ENCODE data around the gene SPTLC2.

The SPTLC2 gene

DNA sequence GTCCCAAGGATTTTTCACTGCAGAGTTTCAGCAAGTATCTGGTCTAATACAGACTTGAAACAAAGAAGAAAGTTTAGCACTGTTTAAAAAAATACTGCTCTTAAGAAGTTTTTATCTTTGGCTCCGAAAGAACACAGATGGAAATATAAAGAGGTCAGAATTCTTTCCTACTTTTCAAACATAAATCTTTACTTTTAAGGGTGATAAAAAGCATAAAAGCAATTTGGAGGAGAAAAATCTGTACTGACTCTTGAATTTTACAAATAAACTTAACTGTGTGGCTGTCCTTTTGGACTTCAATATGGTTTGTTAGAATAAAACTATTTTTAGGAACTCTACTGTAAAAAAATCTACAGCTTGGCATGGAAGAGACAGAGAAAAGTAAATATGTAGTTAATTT is 90.2 kb downstream of the SPTLC2 start:
- Mint-ChIP-seq H3K4me1 (no peaks in the 10 kb centered on the region), H3K27ac (no peak overlapping the region), H3K4me3 (no peak overlapping the region), H3K36me3 (peaks cover 12% of the 10 kb centered on the region), H3K27me3 (no peaks in the 10 kb centered on the region), H3K9me3 (no peaks in the 10 kb centered on the region)

DNA sequence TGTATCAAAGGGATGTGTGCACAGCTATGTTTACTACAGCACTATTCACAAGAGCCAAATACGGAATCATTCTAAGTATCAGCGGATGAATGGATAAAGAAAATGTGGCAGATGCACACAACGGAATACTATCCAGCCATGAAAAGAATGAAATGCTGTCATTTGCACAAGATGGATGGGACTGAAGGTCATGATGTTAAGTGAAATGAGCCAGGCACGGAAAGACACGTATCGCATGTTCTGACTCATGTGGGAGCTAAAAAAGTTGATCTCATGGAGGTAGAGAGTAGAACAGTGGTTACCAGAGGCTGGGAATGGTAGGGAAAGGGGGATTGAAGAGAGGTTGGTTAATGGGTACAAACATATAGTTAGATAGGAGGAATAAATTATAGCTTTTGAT is 91.9 kb downstream of the SPTLC2 start:
- Mint-ChIP-seq H3K27ac (no peak overlapping the region), H3K4me1 (no peaks in the 10 kb centered on the region), H3K36me3 (peaks cover 22% of the 10 kb centered on the region), H3K27me3 (no peaks in the 10 kb centered on the region), H3K9me3 (no peaks in the 10 kb centered on the region), H3K4me3 (no peak overlapping the region)

DNA sequence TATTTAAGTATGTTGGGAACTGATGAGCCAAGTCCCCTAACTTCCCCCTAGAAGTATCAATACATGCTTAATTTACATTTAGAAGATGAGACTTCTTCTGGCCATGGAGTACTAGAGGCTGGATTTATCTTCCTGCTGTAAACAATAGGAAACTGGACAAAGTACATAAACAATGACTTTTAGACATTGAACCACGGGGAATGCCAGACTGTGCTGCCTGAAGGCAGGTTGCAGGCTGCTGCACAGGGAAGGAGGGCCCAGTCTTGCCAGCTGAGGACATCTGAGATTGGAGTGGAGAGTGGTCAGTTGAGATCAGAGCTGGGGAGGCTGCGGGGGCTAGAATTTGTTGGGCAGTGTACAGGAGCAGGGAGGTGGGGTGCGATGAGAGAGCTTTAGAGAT is 93.3 kb downstream of the SPTLC2 start:
- H3K36me3 Mint-ChIP-seq = peaks cover 25% of the 10 kb centered on the region
- H3K4me1 Mint-ChIP-seq = no peaks in the 10 kb centered on the region
- no peak overlapping the region for H3K27ac Mint-ChIP-seq
- H3K4me3 Mint-ChIP-seq = no peak overlapping the region
- H3K27me3 Mint-ChIP-seq = no peaks in the 10 kb centered on the region
- H3K9me3 Mint-ChIP-seq = no peaks in the 10 kb centered on the region

DNA sequence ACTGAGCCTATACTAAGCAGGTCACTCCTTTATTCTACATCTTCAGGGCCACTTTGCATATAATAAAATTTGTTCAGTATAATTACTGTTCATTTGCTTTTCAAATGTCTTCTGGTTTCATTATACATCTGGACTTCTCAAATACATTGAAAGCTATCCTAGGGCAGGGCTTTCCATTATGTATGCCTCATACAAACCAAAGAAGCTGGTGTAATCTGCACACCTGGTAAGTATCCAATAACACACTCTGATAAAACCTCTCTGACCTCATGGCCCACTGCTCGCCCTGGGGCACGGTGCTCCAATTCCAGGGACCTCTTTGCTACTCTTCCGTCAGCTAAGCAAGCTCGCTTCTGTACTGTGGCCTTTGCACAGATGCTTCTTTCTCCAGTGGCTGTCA is 95.9 kb downstream of the SPTLC2 start:
- peaks cover 34% of the 10 kb centered on the region for H3K36me3 Mint-ChIP-seq
- H3K27me3 Mint-ChIP-seq = no peaks in the 10 kb centered on the region
- H3K4me1 Mint-ChIP-seq = no peaks in the 10 kb centered on the region
- no peaks in the 10 kb centered on the region for H3K9me3 Mint-ChIP-seq
- H3K27ac Mint-ChIP-seq = no peak overlapping the region
- H3K4me3 Mint-ChIP-seq = no peak overlapping the region

DNA sequence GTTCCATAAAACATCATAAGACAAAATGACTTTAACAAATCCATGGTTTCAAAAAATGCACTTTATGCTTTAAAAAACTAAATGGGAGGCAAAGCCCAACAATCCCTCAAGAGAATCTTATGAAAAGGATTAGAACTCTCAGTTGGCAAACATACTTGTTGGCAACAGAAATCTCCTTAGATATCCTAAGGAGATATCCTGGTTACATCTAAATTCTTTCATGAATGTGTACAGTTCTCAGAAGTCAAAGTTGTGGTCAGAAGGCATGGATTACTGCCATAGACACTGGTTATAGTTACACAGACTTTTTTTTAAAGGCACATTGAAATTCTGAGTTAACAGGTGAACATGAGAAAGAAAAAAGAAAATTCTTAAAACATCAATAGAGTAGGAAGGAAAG is 100.3 kb downstream of the SPTLC2 start:
- Mint-ChIP-seq H3K36me3 (peaks cover 38% of the 10 kb centered on the region), H3K4me3 (no peak overlapping the region), H3K4me1 (no peaks in the 10 kb centered on the region), H3K9me3 (no peaks in the 10 kb centered on the region), H3K27ac (no peak overlapping the region), H3K27me3 (no peaks in the 10 kb centered on the region)

DNA sequence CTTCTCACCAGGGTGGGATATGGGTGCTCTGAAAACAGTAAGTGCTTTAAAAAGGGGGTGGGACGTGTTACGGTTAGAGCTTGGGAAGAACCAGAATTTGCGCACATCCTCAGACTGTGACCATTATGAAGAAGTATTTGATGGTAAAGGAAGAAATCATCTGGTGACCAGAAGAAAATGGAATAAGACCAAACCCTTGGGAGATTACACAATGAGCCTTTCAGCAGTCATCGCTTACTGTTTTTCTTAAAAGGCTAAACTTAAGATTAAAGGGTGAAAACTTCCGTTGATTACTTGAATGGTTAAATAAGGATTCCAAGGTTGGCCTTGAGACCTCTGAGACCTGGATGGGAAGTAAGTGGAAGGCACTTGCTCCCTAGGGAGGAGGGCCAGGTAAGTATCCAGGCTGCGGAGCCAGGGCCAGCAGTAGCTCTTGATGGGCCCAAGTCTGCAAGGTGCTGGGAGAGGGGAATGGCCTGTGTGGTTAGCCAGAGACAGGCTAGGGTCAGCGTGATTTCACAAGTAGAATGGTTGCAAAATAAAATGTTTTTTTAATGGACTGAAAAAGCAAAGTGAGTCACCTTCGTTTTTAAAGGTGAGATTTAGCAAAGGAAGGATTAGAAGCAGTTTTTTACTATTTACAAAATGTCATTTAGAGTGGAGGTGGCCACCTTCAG is 104.8 kb downstream of the SPTLC2 start:
- no peaks in the 10 kb centered on the region for H3K4me1 Mint-ChIP-seq
- H3K27ac Mint-ChIP-seq = no peak overlapping the region
- H3K36me3 Mint-ChIP-seq = peaks cover 42% of the 10 kb centered on the region
- H3K27me3 Mint-ChIP-seq = no peaks in the 10 kb centered on the region
- H3K9me3 Mint-ChIP-seq = no peaks in the 10 kb centered on the region
- H3K4me3 Mint-ChIP-seq = no peak overlapping the region

DNA sequence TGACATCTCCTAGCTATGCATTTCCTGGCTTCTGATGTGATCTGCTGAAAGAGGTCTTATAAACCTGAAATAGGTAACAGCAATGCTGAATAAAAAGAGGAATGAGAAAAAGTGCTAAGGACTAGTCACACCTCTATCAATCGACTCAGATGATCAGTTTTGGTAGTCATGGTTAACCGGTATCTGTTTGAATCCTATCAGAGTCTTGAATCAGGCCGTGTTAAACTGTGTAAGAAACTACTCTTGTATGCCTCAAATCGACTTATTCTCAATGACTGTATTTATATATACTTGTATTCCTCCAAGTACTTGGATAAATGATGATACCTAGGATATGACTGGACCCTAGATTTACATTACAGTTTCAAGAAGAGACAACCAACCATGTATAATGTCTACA is 107.1 kb downstream of the SPTLC2 start:
- peaks cover 36% of the 10 kb centered on the region for H3K36me3 Mint-ChIP-seq
- H3K4me1 Mint-ChIP-seq = no peaks in the 10 kb centered on the region
- H3K27ac Mint-ChIP-seq = no peak overlapping the region
- no peak overlapping the region for H3K4me3 Mint-ChIP-seq
- no peaks in the 10 kb centered on the region for H3K27me3 Mint-ChIP-seq
- no peaks in the 10 kb centered on the region for H3K9me3 Mint-ChIP-seq

DNA sequence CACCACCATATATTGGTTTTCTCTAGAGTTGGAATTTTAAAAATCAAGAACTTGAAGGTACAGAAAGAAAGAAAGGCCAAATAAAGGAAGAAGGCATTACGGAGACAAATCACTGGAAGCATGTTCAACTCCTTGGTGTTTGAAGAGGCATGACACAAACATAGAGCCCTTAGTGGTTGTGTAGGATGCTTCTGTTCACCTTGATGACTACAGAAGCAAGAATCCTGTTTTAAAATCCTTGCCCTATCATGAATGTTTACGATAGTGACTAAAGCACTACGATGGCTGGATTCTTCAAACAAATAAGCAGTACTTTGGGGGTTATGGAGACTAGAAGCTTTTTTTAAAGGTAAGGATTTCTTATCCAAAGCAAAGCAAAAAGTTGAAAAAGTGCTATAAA is 107.6 kb downstream of the SPTLC2 start:
- peaks cover 36% of the 10 kb centered on the region for H3K36me3 Mint-ChIP-seq
- H3K27ac Mint-ChIP-seq = no peak overlapping the region
- H3K4me3 Mint-ChIP-seq = no peak overlapping the region
- H3K4me1 Mint-ChIP-seq = no peaks in the 10 kb centered on the region
- H3K27me3 Mint-ChIP-seq = no peaks in the 10 kb centered on the region
- no peaks in the 10 kb centered on the region for H3K9me3 Mint-ChIP-seq

DNA sequence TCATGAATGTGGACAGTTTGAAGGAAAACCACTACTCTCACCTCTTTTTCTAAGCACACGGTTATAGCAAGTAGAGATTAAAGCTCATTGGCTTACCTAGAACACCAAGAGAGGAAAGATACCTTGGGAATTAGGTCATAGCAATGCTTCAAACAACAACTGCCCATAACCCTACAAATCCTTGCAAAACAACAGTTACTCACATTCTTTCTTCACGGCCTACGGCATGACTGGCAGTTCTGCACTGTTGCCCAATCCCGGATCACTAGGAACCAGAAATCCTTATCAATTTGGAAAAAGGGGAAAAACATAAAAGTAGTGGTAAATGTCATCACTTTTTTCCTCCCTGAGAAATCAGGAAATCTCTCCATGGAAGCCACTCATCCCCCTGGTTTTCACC is 108.2 kb downstream of the SPTLC2 start:
- Mint-ChIP-seq H3K4me1 (no peaks in the 10 kb centered on the region), H3K36me3 (peaks cover 37% of the 10 kb centered on the region), H3K9me3 (peaks cover 1% of the 10 kb centered on the region), H3K27me3 (no peaks in the 10 kb centered on the region), H3K4me3 (no peak overlapping the region), H3K27ac (no peak overlapping the region)

DNA sequence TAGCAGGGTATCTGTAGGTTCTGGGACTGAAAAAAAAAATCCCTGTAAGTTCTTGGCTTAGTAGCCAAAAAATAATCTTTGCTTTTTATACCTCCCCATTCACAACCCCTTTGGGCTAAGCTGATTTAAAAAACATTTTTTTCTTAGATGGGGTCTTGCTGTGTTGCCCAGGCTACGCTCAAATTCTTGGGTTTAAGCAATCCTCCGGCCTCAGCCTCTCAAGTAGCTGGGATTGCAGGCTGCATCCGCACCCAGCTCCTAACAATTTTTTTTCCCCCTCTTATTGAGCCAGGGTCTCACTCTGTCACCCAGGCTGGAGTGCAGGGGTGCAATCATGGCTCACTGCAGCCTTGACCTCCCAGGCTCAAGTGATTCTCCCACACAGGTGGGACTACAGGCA is 108.7 kb downstream of the SPTLC2 start:
- H3K36me3 Mint-ChIP-seq = peaks cover 39% of the 10 kb centered on the region
- H3K4me1 Mint-ChIP-seq = no peaks in the 10 kb centered on the region
- peaks cover 2% of the 10 kb centered on the region for H3K27me3 Mint-ChIP-seq
- H3K4me3 Mint-ChIP-seq = no peak overlapping the region
- no peak overlapping the region for H3K27ac Mint-ChIP-seq
- peaks cover 5% of the 10 kb centered on the region for H3K9me3 Mint-ChIP-seq

DNA sequence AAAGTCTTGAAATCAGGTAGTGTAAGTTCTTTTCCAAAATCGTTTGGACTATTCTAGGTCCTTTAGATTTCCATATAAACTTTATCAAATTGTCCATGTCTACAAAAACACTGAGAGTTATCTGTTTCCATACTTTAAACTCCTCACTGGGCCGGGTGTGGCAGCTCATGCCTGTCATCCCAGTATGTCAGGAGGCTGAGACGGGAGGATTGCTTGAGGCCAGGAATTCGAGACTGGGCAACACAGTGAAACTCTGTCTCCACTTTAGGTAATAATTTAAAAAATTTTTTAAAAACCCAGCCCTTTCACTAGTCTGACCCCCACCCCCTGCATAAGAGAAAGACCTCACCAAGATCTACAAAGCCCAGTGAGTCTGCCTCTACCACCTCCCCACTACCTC is 111.4 kb downstream of the SPTLC2 start:
- Mint-ChIP-seq H3K4me1 (no peaks in the 10 kb centered on the region), H3K9me3 (peaks cover 5% of the 10 kb centered on the region), H3K4me3 (no peak overlapping the region), H3K36me3 (peaks cover 21% of the 10 kb centered on the region), H3K27me3 (peaks cover 4% of the 10 kb centered on the region), H3K27ac (no peak overlapping the region)

DNA sequence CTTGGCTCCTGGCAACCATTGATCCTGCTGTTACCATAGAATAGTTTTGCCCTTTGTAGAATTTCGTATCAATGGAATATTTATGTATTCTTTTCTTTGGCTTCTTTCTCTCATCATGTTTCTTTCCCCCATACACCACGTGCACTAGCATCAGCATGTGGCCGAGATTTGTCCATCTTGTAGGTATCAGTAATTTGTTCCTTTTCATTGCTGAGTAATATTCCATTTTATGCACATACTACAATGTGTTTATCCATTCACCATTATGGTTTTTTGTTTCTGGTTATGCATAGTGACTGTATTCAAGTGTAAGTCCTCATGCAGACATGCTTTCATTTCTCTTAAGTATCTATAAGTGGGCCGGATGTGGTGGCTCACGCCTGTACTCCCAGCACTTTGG is 113.3 kb downstream of the SPTLC2 start:
- H3K4me1 Mint-ChIP-seq = peaks cover under 1% of the 10 kb centered on the region
- peaks cover 11% of the 10 kb centered on the region for H3K27me3 Mint-ChIP-seq
- H3K9me3 Mint-ChIP-seq = peaks cover 5% of the 10 kb centered on the region
- no peak overlapping the region for H3K27ac Mint-ChIP-seq
- H3K4me3 Mint-ChIP-seq = no peak overlapping the region
- peaks cover 11% of the 10 kb centered on the region for H3K36me3 Mint-ChIP-seq

DNA sequence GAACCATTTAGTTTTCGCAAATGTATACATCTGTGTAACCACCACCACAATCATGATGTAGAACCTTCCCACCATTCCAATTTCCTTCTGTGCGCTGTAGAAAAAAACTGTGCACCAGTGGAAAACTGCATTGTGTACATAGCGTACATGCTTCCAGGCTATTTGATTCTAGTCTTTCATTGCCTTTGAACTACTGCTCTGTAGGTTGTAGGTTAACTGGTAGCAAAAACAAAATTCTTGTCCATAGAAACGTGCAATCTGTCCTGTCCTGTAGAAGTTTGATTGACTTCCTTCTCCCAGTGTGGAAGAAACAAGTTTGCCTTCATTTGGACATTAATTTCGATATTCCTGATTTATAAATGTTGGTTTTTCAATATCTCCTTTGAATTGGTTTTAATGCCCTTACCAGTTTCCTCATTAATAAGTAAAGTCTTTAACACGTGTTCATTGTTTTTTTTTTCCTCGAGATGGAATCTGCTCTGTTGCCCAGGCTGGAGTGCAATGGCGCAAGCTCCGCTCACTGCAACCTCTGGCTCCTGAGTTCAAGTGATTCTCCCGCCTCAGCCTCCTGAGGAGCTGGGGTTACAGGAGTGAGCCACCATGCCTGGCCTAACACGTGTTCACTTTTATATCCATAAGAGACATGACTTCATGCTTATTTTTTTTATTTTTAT is 114.2 kb downstream of the SPTLC2 start:
- peaks cover 5% of the 10 kb centered on the region for H3K4me1 Mint-ChIP-seq
- H3K36me3 Mint-ChIP-seq = peaks cover 8% of the 10 kb centered on the region
- peaks cover 16% of the 10 kb centered on the region for H3K27me3 Mint-ChIP-seq
- H3K9me3 Mint-ChIP-seq = peaks cover 5% of the 10 kb centered on the region
- no peak overlapping the region for H3K27ac Mint-ChIP-seq
- H3K4me3 Mint-ChIP-seq = no peak overlapping the region

DNA sequence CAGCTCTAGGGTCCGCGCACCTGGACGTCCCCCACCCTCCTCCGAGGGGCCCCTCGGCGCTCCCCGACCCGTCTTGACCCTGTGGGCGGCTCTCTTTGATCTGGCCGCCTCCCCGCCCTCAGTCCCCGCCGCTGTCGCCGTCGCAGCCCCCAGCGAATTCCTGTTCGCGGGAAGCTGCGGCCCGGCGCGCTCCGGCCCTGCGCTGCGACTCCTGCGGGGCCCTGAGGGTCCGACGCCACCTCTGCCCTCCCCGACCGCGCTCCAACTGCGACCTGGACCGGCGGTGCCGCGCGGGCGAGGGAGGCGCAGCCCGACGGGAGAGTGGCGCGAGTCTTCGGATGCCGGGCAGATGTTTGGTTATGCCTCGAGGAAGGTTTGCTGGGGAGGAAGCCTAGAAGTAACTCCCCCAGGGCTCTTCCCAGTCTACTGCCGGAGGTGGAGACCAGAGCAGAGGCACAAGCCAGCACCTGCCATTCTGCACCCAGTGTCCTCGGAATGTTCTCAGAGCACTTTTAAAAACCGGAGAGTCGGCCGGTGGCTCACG is 117.4 kb downstream of the SPTLC2 start:
- no peak overlapping the region for H3K27ac Mint-ChIP-seq
- H3K27me3 Mint-ChIP-seq = peaks cover 22% of the 10 kb centered on the region
- H3K4me1 Mint-ChIP-seq = peaks cover 5% of the 10 kb centered on the region
- peaks cover 3% of the 10 kb centered on the region for H3K36me3 Mint-ChIP-seq
- H3K4me3 Mint-ChIP-seq = peak overlapping the region; percentile 79
- peaks cover 5% of the 10 kb centered on the region for H3K9me3 Mint-ChIP-seq

DNA sequence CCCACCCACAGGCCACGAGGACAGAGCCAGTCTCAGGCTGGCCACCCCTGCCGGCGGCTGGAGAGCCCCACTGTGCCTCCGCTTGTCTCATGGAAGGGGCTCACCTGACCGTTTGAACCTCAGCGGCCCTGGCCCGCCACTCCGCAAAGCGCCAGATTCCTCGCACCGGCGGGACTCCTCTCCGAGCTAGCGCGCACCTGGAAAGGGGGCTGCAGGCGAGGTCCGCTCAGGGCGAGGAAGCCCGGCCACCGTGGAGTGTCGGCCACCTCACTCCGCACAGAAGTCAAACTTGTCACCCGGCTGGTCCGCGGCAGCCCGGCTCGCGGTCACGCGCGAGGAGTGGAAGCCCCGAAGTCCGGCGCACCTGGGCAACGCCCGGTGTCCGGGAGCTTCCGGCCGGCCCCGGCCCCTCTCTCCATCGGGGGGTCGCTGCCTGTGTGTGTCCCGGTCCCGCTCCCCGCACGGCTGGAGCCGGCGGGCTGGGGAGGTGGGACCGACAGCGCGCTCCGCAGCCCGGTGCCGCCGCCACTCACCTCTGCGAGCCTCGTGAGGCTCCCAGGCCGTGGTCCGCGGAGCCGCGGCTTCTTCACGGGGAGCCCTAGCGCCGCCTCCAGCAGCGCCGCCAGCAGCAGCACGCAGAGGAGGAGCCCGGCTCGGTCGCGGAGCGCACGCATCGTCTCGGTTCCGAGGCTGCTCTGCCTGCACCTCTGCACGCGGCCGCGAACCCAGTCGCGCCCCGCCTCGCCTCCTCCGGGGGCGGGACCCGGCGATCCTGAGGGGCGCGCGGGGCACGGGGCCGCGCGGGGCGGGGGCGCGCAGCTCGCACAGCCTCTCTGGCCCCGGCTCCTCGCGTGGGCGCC is 118.1 kb downstream of the SPTLC2 start, which contains the start of gene ISM2:
TSS of gene ISM2 (minus strand) at position 697 of the 860 bp plus-strand sequence. CDS start at position 674, 23 bp downstream.
- Mint-ChIP-seq H3K27ac (no peak within 1 kb of the TSS), H3K27me3 (peaks cover 22% of the 10 kb centered on the region), H3K4me3 (peak within 1 kb of the TSS; percentile 79), H3K9me3 (peaks cover 5% of the 10 kb centered on the region), H3K4me1 (peaks cover 5% of the 10 kb centered on the region), H3K36me3 (peaks cover 3% of the 10 kb centered on the region)

DNA sequence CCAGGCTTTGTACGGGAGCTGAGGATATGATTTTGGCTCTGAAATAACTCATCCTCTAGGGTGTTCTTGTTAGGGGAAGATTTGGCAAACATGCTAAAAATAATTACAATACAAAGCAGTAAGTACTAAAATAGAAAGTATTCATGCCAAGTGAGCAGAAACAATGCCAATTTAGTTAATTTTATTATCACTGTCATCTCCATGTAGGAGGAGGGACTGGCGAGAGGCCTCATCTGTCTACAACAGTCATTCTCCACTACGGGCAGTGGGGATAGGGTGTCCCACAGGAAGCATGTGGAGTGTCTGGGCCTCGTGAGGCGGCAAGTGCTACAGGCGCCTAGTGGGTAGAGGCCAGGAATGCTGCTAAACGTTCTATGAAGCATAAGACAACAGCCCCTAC is 121.1 kb downstream of the SPTLC2 start:
- Mint-ChIP-seq H3K27me3 (peaks cover 19% of the 10 kb centered on the region), H3K4me3 (no peak overlapping the region), H3K4me1 (peaks cover 5% of the 10 kb centered on the region), H3K9me3 (no peaks in the 10 kb centered on the region), H3K36me3 (no peaks in the 10 kb centered on the region), H3K27ac (no peak overlapping the region)

Measured in activated naive CD4-positive, alpha-beta T cell treated with anti-CD3 and anti-CD28 coated beads, Interleukin-2, amount 50 U/mL, for 24 hours (primary cell).